Right lobe of liver (tissue), 4 donors: Measurements from ENCODE around the gene MNT.

Experiments used
- CTCF ChIP-seq, 4 donors: fragments of 200-600 bp in 3 of 4; fragments of 450-650 bp in 1 of 4; IDR thresholded peaks; one replicate each; pipeline versions ENCODE4 v1.5.1 to v1.8.0; 2016 to 2022; ENCODE audit warnings: antibody characterized with exemption in 4 of 4, mild to moderate bottlenecking in 2 of 4
- POLR2A ChIP-seq: fragments of 450-650 bp; IDR thresholded peaks from one replicate; pipeline ENCODE4 v1.6.1; 2017; ENCODE audit warnings: antibody characterized with exemption, mild to moderate bottlenecking
- donor health status: DM: no; HTN: no; CAD: no.
- donor health status: DM: no; HTN: no; CAD: no.
- donor health status: DM: no; HTN: yes; CAD: no.

GRCh38 chr17:2370211-2370589, 30.7 kb downstream of the MNT start:
- TF ChIP-seq POLR2A (no peak), CTCF (IDR thresholded peaks at IDR 0.05) (no peak)
